PC-9 (cell line): ENCODE data around the gene JAG2. TPM values are rescaled to one million over a fixed set of nuclear protein-coding genes. Genes with fewer than 3 reads are reported as not detected.

Experiments
- BruUV-seq: library from RNA; stranded (reverse); fragments of 400-500 nt; replicated peaks from 2 replicates; lab custom pipeline; 2021; lab: Mats Ljungman, UMichigan
- CTCF ChIA-PET: fragments of 300-600 bp; sonication (Branson Sonifier 250); formaldehyde crosslinking; loops from one replicate; lab custom pipeline; 2022; ENCODE audit warnings: antibody characterized with exemption; lab: Charles Lee
- POLR2A ChIA-PET: fragments of 300-600 bp; sonication (Branson Sonifier 250); formaldehyde crosslinking; loops from one replicate; lab custom pipeline; 2022; ENCODE audit warnings: antibody characterized with exemption; ENCODE audit not compliant: unreplicated experiment; lab: Charles Lee
- DNase-seq, 2 experiments: peaks; one replicate each; pipeline versions ENCODE4 v3.0.0 to v3.0.0-alpha.2; 2015 to 2022; ENCODE audit warnings: mixed read lengths in 1 of 2
- H2AFZ ChIP-seq: fragments of 200-600 bp; sonication (generic); 2 replicates; pipeline ENCODE4 v1.8.1; 2017; ENCODE audit warnings: antibody characterized with exemption
- H3F3A ChIP-seq: fragments of 200-600 bp; sonication (generic); 2 replicates; pipeline ENCODE4 v1.8.1; 2017; ENCODE audit warnings: antibody characterized with exemption, mild to moderate bottlenecking, low read depth; ENCODE audit not compliant: insufficient read depth
- H3K27ac ChIP-seq: fragments of 200-600 bp; sonication (generic); 2 replicates; pipeline ENCODE4 v1.6.1; 2016; ENCODE audit warnings: mixed run types
- H3K27me3 ChIP-seq: fragments of 200-600 bp; sonication (generic); 2 replicates; pipeline ENCODE4 v1.6.1; 2016; ENCODE audit warnings: low read depth, mixed run types; ENCODE audit not compliant: insufficient read depth
- H3K36me3 ChIP-seq: fragments of 200-600 bp; sonication (generic); 2 replicates; pipeline ENCODE4 v1.6.1; 2016; ENCODE audit warnings: low read depth, mixed run types
- H3K4me1 ChIP-seq: fragments of 200-600 bp; sonication (generic); replicated peaks from 2 replicates; pipeline ENCODE4 v1.6.1; 2016; ENCODE audit warnings: mixed run types; ENCODE audit not compliant: insufficient read depth
- H3K4me2 ChIP-seq: fragments of 200-600 bp; sonication (generic); 2 replicates; pipeline ENCODE4 v1.6.1; 2017; ENCODE audit warnings: mixed run types
- H3K4me3 ChIP-seq: fragments of 200-600 bp; sonication (generic); 2 replicates; pipeline ENCODE4 v1.6.1; 2016; ENCODE audit warnings: mixed run types
- H3K79me2 ChIP-seq: fragments of 200-600 bp; sonication (generic); 2 replicates; pipeline ENCODE4 v1.6.1; 2017; ENCODE audit warnings: low read depth, mixed run types
- H3K9me2 ChIP-seq: fragments of 200-600 bp; sonication (generic); 2 replicates; pipeline ENCODE4 v1.8.1; 2017; ENCODE audit warnings: mild to moderate bottlenecking; ENCODE audit not compliant: insufficient read depth
- H3K9me3 ChIP-seq: fragments of 200-600 bp; sonication (generic); 2 replicates; pipeline ENCODE4 v1.8.1; 2016; ENCODE audit warnings: low read depth; ENCODE audit not compliant: insufficient read depth
- H4K20me1 ChIP-seq: fragments of 200-600 bp; sonication (generic); 2 replicates; pipeline ENCODE4 v1.8.1; 2017; ENCODE audit not compliant: insufficient read depth
- EZH2 ChIP-seq: fragments of 200-600 bp; sonication (generic); IDR thresholded peaks from 2 replicates; pipeline ENCODE4 v1.8.0; 2017; ENCODE audit warnings: antibody characterized with exemption, low read depth
- intact Hi-C: fragments of 100-400 bp; cut with micrococcal nuclease; formaldehyde crosslinking; loops from one replicate; pipeline ENCODE4 v1.10.0; 2022; ENCODE audit not compliant: unreplicated experiment
- total RNA-seq: library from RNA; stranded (reverse); gene quantifications from 2 replicates; pipeline ENCODE4 v1.2.3, GENCODE V29; 2021
- TF ChIP-seq, protein P1 (sequence below): fragments of 200-600 bp; sonication (generic); conservative IDR thresholded peaks from 2 replicates; pipeline ENCODE4 v1.6.1; 2017; ENCODE audit warnings: mixed run types, antibody characterized with exemption, mild to moderate bottlenecking, moderate library complexity

Gene JAG2
- total RNA-seq, 1 experiment from 2014 or later: 17.8 TPM

DNA sequence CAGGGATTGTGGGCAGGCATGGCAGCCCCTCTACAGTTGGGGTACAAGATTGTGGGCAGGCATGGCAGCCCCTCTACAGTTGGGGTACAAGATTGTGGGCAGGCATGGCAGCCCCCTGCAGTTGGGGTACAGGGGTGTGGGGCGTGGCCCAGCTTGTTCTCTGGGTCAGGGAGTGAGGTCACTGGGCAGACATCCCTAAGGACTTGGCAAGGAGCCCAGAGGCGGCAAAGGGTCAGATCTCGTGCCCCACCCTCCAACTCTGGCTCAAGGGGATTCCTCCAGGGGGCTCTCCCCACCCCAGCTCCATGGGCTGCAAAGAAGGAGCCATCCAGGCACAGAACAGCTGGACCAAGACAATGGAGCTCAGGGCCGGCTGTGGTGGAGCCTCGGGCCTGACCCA lies 38.3 kb upstream of the JAG2 start:
- H3K9me3 ChIP-seq: no peaks in the 10 kb centered on the region
- POLR2A ChIA-PET: interaction anchor here (0.7 kb wide), 1 partner anchor 115 kb away, joined by 3 read pairs; no protein-coding TSS in a partner anchor
- H3K4me1 ChIP-seq: peaks cover 17% of the 10 kb centered on the region
- CTCF ChIA-PET: interaction anchor here (0.6 kb wide), 2 partner anchors 41 to 298 kb away, joined by 3 to 5 read pairs; partner anchors contain the start of gene BTBD6
- intact Hi-C loops: no loop called here
- H3K36me3 ChIP-seq: no peaks in the 10 kb centered on the region
- no peak overlapping the region for H2AFZ ChIP-seq
- H3K4me3 ChIP-seq: no peak overlapping the region
- no peak for TF ChIP-seq EZH2
- TF ChIP-seq, protein P1, sequence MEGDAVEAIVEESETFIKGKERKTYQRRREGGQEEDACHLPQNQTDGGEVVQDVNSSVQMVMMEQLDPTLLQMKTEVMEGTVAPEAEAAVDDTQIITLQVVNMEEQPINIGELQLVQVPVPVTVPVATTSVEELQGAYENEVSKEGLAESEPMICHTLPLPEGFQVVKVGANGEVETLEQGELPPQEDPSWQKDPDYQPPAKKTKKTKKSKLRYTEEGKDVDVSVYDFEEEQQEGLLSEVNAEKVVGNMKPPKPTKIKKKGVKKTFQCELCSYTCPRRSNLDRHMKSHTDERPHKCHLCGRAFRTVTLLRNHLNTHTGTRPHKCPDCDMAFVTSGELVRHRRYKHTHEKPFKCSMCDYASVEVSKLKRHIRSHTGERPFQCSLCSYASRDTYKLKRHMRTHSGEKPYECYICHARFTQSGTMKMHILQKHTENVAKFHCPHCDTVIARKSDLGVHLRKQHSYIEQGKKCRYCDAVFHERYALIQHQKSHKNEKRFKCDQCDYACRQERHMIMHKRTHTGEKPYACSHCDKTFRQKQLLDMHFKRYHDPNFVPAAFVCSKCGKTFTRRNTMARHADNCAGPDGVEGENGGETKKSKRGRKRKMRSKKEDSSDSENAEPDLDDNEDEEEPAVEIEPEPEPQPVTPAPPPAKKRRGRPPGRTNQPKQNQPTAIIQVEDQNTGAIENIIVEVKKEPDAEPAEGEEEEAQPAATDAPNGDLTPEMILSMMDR: no peak
- DNase-seq: no peak
- H3K4me2 ChIP-seq: no peak overlapping the region
- H3F3A ChIP-seq: 0 out of 2 replicates have a peak, but pooled peaks cover 6% of the 10 kb centered on the region
- H3K79me2 ChIP-seq: no peaks in the 10 kb centered on the region
- no TSS peak for BruUV-seq
- H4K20me1 ChIP-seq: no peaks in the 10 kb centered on the region; the same call in 1 of the 2 replicates
- no peaks in the 10 kb centered on the region for H3K9me2 ChIP-seq
- no peak overlapping the region for H3K27ac ChIP-seq
- no peaks in the 10 kb centered on the region for H3K27me3 ChIP-seq

DNA sequence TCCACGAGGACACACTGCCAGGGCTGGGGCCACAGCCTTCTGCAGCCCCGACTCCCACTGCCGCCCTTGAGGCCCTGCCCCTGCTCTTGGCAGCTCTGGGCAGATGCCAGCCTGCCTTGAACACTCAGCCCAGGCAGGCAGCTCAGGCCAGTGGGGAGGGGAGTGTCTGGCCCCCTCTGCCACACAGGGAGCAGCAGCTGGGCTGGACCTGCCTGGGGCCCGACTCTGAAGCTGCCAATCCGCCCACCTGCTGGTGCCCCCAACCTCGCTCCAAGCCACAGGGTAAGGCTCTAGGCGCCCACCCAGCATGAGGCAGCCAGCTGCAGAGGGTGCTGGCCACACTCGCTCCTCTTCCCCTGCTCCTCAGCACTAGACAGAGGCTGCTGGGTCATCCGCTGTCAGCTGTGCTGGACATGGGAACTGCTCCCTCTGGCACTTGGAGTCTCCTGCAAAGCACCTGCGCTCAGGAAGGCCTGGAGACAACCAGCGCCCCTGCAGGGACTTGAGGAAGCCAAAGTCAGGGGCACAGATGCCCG lies 37.2 kb upstream of the JAG2 start:
- no peak overlapping the region for H3K4me2 ChIP-seq
- no peak for TF ChIP-seq EZH2
- TF ChIP-seq, protein P1: no peak
- BruUV-seq: no TSS peak
- no peaks in the 10 kb centered on the region for H3K9me2 ChIP-seq
- ChIA-PET POLR2A (no interaction called here), CTCF (no interaction called here)
- no peaks in the 10 kb centered on the region; the same call in 1 of the 2 replicates for H4K20me1 ChIP-seq
- peaks cover 17% of the 10 kb centered on the region for H3K4me1 ChIP-seq
- H3K4me3 ChIP-seq: no peak overlapping the region
- H3K36me3 ChIP-seq: no peaks in the 10 kb centered on the region
- intact Hi-C loops: loop anchor here (2.0 kb wide), 1 partner anchor 277 kb away; no protein-coding TSS in a partner anchor
- DNase-seq: no peak
- no peaks in the 10 kb centered on the region for H3K27me3 ChIP-seq
- no peaks in the 10 kb centered on the region for H3K9me3 ChIP-seq
- H3F3A ChIP-seq: 0 out of 2 replicates have a peak, but pooled peaks cover 6% of the 10 kb centered on the region
- H3K79me2 ChIP-seq: no peaks in the 10 kb centered on the region
- no peak overlapping the region for H2AFZ ChIP-seq
- H3K27ac ChIP-seq: no peak overlapping the region

DNA sequence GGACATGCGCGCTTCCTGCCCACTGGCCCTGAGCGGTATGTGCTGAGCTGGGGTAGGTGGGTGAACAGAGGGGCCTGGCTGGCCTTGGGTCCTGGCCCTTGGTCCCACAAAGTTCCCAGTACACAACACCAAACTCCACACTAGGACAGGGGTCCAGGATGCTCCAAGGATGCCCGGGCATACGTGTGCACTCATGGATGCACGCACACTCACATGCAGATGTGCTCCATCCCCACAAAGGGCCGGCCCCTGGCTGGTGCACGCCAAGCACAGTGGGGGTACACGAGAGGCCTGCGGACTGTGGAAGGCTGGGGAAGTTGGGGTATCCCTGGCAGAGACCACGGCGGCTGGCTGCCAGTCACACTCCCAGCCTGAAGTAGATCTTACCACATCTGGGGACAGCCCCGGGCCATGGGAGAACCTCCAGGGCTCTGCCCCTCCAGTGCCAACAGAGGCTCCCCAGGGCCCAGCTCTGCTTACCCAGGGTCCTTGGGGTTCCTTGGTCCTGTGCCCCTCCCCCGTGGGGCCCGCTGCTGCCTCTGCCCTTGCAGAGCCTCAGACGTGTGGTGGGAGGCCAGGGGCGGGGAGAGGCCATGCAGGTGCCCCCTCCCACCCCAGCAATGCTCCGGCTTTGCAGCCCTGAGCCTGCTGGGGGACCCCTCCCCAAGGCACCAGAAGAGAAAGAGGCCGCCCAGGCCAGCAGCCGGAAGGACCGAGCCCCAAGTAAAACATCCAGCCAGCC lies 36.5 kb upstream of the JAG2 start:
- Histone ChIP-seq H3K9me3 (no peaks in the 10 kb centered on the region), H3K4me1 (peaks cover 17% of the 10 kb centered on the region), H3K4me2 (peak overlapping the region; percentile 25; the same call in 1 of the 2 replicates), H4K20me1 (no peaks in the 10 kb centered on the region; the same call in 1 of the 2 replicates), H3K4me3 (no peak overlapping the region), H2AFZ (no peak overlapping the region), H3K27ac (no peak overlapping the region), H3K36me3 (no peaks in the 10 kb centered on the region), H3K27me3 (no peaks in the 10 kb centered on the region), H3K79me2 (no peaks in the 10 kb centered on the region), H3F3A (0 out of 2 replicates have a peak, but pooled peaks cover 6% of the 10 kb centered on the region), H3K9me2 (no peaks in the 10 kb centered on the region)
- no peak for TF ChIP-seq EZH2
- TF ChIP-seq, protein P1: no peak
- DNase-seq: no peak
- BruUV-seq: no TSS peak
- ChIA-PET POLR2A (interaction anchor here (0.6 kb wide), 1 partner anchor 43 kb away, joined by 4 read pairs; the partner anchor contains the start of gene BTBD6), CTCF (no interaction called here)
- intact Hi-C loops: loop anchor here (2.0 to 5.0 kb wide), 3 partner anchors 147 to 278 kb away; no protein-coding TSS in a partner anchor
